ENCODE data around the gene GFOD1. TPM values are rescaled to one million over a fixed set of nuclear protein-coding genes. Genes with fewer than 3 reads are reported as not detected.

The GFOD1 gene
- polyA plus RNA-seq, 2 of the 4 experiments (the other 2 are of a cell fraction): 2.7 to 3.5 TPM

DNA sequence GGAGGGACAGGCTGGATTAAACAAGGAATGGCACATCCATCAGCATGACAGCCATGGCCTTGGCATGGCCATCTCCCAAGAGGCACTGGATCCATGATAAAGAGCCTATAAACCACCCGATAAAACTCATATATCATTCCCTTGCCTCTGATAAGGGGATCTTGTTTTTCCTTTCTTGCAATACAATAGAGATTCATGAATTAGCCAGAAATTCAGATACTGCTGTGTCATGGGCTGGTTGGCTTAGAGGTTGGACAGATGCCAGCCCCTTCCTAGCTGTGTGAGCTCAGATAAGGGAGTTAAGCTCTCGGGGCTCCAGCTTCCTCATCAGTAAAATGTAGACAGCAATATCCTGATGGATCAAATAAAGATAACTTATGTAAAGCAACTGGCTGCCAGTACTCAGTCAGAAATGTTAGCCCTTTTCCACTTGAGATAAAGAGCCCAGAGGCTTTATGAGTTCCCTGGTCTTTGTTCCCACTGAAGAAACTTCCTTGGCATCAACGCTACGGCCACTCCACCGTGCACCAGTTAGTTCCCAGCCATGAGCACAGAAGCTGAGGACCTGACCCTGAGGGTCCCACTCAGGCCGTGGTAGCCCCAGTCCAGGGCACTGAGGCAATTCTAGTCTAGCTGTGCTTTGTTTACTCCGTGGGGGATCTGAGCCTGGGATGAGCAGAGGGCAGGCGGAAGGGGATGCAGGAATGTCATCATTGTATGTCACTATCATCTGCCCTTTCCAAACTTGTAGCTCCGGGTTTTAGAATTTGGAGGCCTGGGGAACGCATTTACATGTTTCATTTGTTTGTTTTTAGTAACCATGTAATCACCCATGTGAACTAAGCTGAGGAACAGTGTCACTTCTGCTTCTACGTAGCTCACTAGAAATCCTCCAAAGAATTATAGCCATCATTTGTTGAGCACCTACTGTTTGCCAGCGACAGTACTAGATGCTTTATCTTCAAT, 91.8 kb downstream of the GFOD1 start:
- Histone ChIP-seq H3K4me1 (peaks cover 42% of the 10 kb centered on the region), H3K4me2 (peak overlapping the region; percentile 37), H3K4me3 (no peak overlapping the region), H3K27ac (peak overlapping the region; percentile 92 to 93), H3K9me3 (no peaks in the 10 kb centered on the region)
- TF ChIP-seq MAFK (IDR thresholded peaks at IDR 0.05; ENCODE audit: partially characterized antibody): peak; percentile 88
- no peak for TF ChIP-seq HOXB5 (CRISPR knock-in tag; IDR thresholded peaks at IDR 0.05)
- no peak for TF ChIP-seq FOSB (CRISPR knock-in tag; IDR thresholded peaks at IDR 0.05)
- TF ChIP-seq, protein P1, sequence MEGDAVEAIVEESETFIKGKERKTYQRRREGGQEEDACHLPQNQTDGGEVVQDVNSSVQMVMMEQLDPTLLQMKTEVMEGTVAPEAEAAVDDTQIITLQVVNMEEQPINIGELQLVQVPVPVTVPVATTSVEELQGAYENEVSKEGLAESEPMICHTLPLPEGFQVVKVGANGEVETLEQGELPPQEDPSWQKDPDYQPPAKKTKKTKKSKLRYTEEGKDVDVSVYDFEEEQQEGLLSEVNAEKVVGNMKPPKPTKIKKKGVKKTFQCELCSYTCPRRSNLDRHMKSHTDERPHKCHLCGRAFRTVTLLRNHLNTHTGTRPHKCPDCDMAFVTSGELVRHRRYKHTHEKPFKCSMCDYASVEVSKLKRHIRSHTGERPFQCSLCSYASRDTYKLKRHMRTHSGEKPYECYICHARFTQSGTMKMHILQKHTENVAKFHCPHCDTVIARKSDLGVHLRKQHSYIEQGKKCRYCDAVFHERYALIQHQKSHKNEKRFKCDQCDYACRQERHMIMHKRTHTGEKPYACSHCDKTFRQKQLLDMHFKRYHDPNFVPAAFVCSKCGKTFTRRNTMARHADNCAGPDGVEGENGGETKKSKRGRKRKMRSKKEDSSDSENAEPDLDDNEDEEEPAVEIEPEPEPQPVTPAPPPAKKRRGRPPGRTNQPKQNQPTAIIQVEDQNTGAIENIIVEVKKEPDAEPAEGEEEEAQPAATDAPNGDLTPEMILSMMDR (IDR thresholded peaks at IDR 0.05): no peak
- no peak for TF ChIP-seq NFE2L2 (conservative IDR thresholded peaks at IDR 0.05; ENCODE audit: low read length)
- WGBS (ENCODE audit: missing lambda C conversion rate): 73% methylated on average over 12 of the region's 12 CpGs
- DNase-seq (ENCODE audit: low read depth in 1 of 2, low spot score in 1 of 2) (peak in 1 of 2 experiments; percentile 70), FAIRE-seq (no peak), ATAC-seq (peak in 1 of 2 experiments; percentile 69; a peak in 3 of 6 replicates)
- CTCF ChIA-PET: interaction anchor here (1.6 kb wide), 1 partner anchor 11 kb away, joined by 5 read pairs; no protein-coding TSS in a partner anchor
- POLR2A ChIA-PET: interaction anchor here (1.0 kb wide), 2 partner anchors 91 to 178 kb away, joined by 3 to 7 read pairs; no protein-coding TSS in a partner anchor

GRCh38 chr6:13392462-13392861, 94.9 kb downstream of the GFOD1 start:
- no peak for ATAC-seq
- CTCF ChIA-PET: interaction anchor here (1.2 to 2.0 kb wide), 2 partner anchors 12 to 182 kb away, joined by 3 to 5 read pairs; partner anchors contain the start of gene SIRT5
- 44% methylated on average over 2 of the region's 2 CpGs for WGBS (ENCODE audit: missing lambda C conversion rate)

DNA sequence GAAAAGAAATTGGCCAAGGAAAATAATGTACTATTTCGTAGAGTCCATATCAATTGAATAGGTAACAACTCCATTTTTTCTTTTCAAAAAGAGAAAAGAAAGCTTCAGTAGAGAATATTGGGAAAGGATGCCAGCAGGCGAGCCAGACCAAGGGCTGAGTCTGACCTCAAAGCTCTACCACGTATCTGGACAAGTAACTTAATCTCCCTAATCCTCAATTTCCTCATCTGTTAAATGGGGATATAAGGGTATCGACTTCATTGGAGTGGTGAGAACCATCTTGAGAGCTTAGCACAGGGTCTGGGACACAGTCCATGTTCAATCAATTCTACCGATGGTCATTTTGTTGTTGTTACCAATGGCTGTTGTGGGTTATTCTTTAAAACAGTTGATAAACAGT, 95.9 kb downstream of the GFOD1 start:
- ATAC-seq (no peak), FAIRE-seq (no peak), DNase-seq (ENCODE audit: low read depth in 1 of 2, low spot score in 1 of 2) (no peak)
- ChIA-PET POLR2A (interaction anchor here (0.6 kb wide), 1 partner anchor 660 kb away, joined by 8 read pairs; no protein-coding TSS in a partner anchor), CTCF (interaction anchor here (0.6 to 2.0 kb wide), 3 partner anchors 11 to 362 kb away, joined by 3 to 5 read pairs (median 4); no protein-coding TSS in a partner anchor)
- no peak overlapping the region for H3K4me3 ChIP-seq
- H3K4me2 ChIP-seq: no peak overlapping the region
- peaks cover 19% of the 10 kb centered on the region for H3K4me1 ChIP-seq
- H3K27ac ChIP-seq: peak overlapping the region in 1 of 2 experiments; percentile 26; a peak in 1 of 6 replicates
- WGBS (ENCODE audit: missing lambda C conversion rate): 90% methylated on average over 5 of the region's 5 CpGs
- no peaks in the 10 kb centered on the region for H3K9me3 ChIP-seq
- no peak for TF ChIP-seq HEYL (CRISPR knock-in tag; IDR thresholded peaks at IDR 0.05)
- no peak for TF ChIP-seq EHMT2 (IDR thresholded peaks at IDR 0.05; ENCODE audit: low read depth)
- TF ChIP-seq, protein P2, sequence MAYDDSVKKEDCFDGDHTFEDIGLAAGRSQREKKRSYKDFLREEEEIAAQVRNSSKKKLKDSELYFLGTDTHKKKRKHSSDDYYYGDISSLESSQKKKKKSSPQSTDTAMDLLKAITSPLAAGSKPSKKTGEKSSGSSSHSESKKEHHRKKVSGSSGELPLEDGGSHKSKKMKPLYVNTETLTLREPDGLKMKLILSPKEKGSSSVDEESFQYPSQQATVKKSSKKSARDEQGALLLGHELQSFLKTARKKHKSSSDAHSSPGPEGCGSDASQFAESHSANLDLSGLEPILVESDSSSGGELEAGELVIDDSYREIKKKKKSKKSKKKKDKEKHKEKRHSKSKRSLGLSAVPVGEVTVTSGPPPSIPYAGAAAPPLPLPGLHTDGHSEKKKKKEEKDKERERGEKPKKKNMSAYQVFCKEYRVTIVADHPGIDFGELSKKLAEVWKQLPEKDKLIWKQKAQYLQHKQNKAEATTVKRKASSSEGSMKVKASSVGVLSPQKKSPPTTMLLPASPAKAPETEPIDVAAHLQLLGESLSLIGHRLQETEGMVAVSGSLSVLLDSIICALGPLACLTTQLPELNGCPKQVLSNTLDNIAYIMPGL (CRISPR knock-in tag; IDR thresholded peaks at IDR 0.05; ENCODE audit: borderline replicate concordance): no peak
- no peak for TF ChIP-seq FOXS1 (CRISPR knock-in tag; IDR thresholded peaks at IDR 0.05)
- TF ChIP-seq POLR2A (IDR thresholded peaks at IDR 0.05; ENCODE audit: low read length): no peak
- TF ChIP-seq SREBF2 (IDR thresholded peaks at IDR 0.05): no peak
- no peak for TF ChIP-seq CHD2 (IDR thresholded peaks at IDR 0.05; ENCODE audit: low read length, partially characterized antibody)
- TF ChIP-seq SMC3 (IDR thresholded peaks at IDR 0.05): no peak
- TF ChIP-seq CBX8 (IDR thresholded peaks at IDR 0.05): no peak
- TF ChIP-seq, protein P3, sequence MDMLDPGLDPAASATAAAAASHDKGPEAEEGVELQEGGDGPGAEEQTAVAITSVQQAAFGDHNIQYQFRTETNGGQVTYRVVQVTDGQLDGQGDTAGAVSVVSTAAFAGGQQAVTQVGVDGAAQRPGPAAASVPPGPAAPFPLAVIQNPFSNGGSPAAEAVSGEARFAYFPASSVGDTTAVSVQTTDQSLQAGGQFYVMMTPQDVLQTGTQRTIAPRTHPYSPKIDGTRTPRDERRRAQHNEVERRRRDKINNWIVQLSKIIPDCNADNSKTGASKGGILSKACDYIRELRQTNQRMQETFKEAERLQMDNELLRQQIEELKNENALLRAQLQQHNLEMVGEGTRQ (IDR thresholded peaks at IDR 0.05): no peak
- TF ChIP-seq, protein P4, sequence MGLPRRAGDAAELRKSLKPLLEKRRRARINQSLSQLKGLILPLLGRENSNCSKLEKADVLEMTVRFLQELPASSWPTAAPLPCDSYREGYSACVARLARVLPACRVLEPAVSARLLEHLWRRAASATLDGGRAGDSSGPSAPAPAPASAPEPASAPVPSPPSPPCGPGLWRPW (IDR thresholded peaks at IDR 0.05): no peak
- TF ChIP-seq, protein P5, sequence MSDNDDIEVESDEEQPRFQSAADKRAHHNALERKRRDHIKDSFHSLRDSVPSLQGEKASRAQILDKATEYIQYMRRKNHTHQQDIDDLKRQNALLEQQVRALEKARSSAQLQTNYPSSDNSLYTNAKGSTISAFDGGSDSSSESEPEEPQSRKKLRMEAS (IDR thresholded peaks at IDR 0.05): no peak
- TF ChIP-seq EP300 (IDR thresholded peaks at IDR 0.05): no peak
- no peak for TF ChIP-seq FOSL2 (IDR thresholded peaks at IDR 0.05)
- TF ChIP-seq FOSL2 (CRISPR knock-in tag; IDR thresholded peaks at IDR 0.05): no peak

More at GRCh38 chr6:13392462-13392861, 94.9 kb downstream of the GFOD1 start:
- POLR2A ChIA-PET: no interaction called here
- Histone ChIP-seq H3K27ac (peak overlapping the region in 1 of 2 experiments; percentile 56; a peak in 2 of 6 replicates), H3K4me3 (no peak overlapping the region), H3K4me1 (peaks cover 28% of the 10 kb centered on the region), H3K4me2 (no peak overlapping the region), H3K9me3 (no peaks in the 10 kb centered on the region)
- no peak for FAIRE-seq
- TF ChIP-seq ATOH8 (CRISPR knock-in tag; IDR thresholded peaks at IDR 0.05; ENCODE audit: low read depth): no peak
- TF ChIP-seq RFX5 (IDR thresholded peaks at IDR 0.05): no peak
- no peak for TF ChIP-seq MAZ (IDR thresholded peaks at IDR 0.05; ENCODE audit: borderline replicate concordance, low read depth, low read length)
- TF ChIP-seq, protein P3 (IDR thresholded peaks at IDR 0.05): no peak
- TF ChIP-seq, protein P4 (IDR thresholded peaks at IDR 0.05): no peak
- TF ChIP-seq CBX2 (IDR thresholded peaks at IDR 0.05; ENCODE audit: borderline replicate concordance, low read depth): no peak
- TF ChIP-seq KDM1A (IDR thresholded peaks at IDR 0.05; ENCODE audit: low read depth): no peak
- TF ChIP-seq RARB (CRISPR knock-in tag; IDR thresholded peaks at IDR 0.05): no peak
- no peak for TF ChIP-seq BHLHE40 (IDR thresholded peaks at IDR 0.05; ENCODE audit: low read depth, low read length)
- no peak for DNase-seq (ENCODE audit: low read depth in 1 of 2, low spot score in 1 of 2)

All from A549 (cell line).